Measurements from ENCODE around the gene UACA.

GRCh38 chr15:70812827-70813364 is 49.5 kb upstream of the UACA start:
- TF ChIP-seq FOXA1 (IDR thresholded peaks at IDR 0.05) (no peak), FOXM1 (IDR thresholded peaks at IDR 0.05; ENCODE audit: borderline replicate concordance) (no peak), NFRKB (IDR thresholded peaks at IDR 0.05) (no peak), SUZ12 (IDR thresholded peaks at IDR 0.05) (no peak), TARDBP (IDR thresholded peaks at IDR 0.05) (no peak)

All from HEK293T (cell line).